ENCODE data around the gene PSMG3.

Gene PSMG3

GRCh38 chr7:1578513-1578912 lies 8.7 kb upstream of the PSMG3 start:
- no peak for DNase-seq

GRCh38 chr7:1576521-1577253 lies 6.9 kb upstream of the PSMG3 start:
- DNase-seq, result no peak

- DNase-seq, result no peak
Observed at GRCh38 chr7:1575809-1576208, 6.0 kb upstream of the PSMG3 start.

DNA sequence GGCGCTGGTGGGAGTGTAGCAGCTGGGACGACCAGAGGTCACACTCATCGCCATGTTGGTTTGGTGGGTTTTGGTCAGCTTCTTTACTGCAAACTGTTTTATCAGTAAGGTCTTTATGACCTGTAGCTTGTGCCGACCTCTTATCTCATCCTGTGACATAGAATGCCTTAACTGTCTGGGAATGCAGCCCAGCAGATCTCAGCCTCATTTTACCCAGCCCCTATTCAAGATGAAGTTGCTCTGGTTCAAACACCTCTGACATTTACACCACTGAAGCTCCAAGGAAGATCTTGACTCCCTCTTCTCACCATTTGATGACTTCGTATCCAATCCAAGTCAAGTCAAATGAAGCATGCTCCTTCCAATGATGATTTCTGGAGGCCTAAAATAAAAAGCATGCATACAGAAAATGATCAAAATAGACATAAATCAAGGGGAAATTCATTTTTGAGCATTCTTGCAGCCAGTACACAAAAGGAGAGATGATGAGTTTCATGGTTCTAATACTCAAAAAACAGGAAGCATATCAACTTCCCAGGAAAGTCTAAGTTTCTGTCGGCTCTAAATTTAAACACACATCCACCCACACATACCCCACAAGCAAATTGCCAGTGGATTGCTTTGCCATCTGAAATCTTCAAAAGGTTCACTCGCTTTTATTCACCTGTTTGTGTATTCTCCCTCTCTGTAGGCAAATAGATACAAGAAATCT lies 2.4 kb upstream of the PSMG3 start:
- DNase-seq, result no peak

DNA sequence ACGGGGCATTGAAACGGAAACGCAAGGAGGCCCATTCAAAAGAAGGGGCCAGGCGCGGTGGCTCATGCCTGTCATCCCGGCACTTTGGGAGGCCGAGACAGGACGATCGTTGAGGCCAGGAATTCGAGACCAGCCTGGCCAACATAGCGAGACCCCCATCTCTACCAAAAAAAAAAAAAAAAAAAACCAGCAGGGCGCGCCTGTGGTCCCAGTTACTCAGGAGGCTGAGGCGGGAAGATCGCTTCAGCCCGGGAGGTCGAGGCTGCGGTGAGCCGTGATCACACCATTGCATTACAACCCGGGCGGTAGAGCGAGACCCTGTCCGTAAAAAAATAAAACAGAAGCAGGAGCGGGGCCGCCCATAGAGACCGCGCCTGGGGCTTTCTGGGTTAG lies 396 bp downstream of the PSMG3 start:
- DNase-seq, result no peak

DNA sequence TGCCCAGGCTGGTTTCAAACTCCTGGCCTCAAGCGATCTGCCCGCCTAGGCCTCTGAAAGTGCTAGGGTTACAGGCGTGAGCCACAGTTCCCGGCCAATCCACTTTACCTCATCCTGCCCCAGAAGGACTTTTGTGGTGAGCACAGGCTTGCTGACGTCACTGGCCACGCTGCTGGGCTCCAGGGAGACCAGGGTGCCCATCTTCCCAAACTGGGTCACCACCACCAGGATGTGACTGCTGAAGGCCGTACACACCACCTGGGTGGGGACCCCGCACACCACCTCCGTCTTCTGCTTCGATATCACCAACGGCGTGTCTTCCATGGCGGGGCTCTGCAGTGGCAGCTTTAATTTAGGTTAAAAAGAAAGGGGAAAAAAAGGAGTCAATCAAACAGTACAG lies 816 bp downstream of the PSMG3 start:
- DNase-seq, result no peak

GRCh38 chr7:1567896-1568510 lies 1.8 kb downstream of the PSMG3 start:
- DNase-seq, result no peak

GRCh38 chr7:1567049-1567771 lies 2.6 kb downstream of the PSMG3 start:
- no peak for DNase-seq

DNA sequence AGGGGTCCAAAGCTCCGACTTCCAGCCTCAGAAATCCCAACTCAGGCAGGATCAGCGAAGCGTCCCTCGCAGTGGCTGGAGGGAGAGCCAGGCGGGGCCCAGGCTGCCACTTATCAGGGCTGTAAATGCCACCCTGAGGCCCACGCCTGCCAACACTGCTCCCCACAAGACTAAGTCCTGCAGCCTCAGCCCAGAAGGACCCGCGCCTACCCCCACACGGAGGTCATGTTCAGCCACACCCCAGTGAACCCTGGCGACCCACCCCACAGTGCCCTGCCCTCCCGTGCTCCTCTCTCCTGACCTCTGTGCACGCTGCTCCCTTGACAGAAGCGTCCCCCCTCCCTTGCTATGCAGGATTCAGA lies 3.2 kb downstream of the PSMG3 start:
- no peak for DNase-seq

DNA sequence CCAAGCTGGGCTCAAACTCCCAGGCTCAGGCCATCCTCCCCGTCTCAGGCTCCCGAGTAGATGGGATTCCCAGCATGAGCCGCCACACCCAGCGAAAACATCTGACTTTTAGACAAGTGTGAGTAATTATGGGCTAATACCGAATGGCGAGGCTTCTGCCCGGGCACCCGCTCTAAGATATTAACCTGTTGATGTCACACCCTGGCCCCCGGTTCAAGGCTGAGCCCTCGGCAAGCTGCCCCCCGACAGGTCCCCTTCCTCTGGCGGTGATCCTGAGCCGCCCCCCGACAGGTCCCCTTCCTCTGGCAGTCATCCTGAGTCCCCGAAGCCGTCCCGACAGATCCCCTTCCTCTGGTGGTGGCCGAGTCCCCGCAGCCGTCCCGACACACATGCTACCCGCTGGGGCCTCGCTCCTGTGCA lies 5.2 kb downstream of the PSMG3 start:
- DNase-seq, result no peak

DNA sequence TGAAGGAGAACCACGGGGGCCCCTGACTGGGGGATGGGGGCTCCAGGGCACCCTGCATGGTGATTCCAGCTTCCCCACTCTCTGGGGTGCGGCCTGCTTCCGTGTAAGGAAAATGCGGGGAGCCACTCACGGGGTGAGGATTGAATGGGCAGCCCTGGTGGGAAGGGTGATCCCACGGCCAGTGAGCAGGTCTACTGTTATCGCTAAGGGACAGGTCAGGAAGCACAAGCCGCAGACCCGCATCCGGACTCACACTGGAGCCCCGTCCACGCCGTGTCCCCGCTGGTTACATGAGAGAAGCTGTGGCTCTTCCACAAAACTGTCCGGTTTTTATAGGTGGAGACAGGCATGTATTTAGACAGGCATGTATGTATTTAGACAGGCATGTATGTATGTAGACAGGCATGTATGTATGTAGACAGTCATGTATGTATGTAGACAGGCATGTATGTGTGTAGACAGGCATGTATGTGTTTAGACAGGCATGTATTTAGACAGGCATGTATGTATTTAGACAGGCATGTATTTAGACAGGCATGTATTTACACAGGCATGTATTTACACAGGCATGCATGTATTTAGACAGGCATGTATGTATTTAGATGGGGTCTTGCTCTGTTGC lies 5.7 kb downstream of the PSMG3 start:
- DNase-seq, result no peak

- no peak for DNase-seq
Observed at GRCh38 chr7:1562597-1563051, 7.2 kb downstream of the PSMG3 start.

- DNase-seq, result no peak
Observed at GRCh38 chr7:1562116-1562515, 7.7 kb downstream of the PSMG3 start.

DNA sequence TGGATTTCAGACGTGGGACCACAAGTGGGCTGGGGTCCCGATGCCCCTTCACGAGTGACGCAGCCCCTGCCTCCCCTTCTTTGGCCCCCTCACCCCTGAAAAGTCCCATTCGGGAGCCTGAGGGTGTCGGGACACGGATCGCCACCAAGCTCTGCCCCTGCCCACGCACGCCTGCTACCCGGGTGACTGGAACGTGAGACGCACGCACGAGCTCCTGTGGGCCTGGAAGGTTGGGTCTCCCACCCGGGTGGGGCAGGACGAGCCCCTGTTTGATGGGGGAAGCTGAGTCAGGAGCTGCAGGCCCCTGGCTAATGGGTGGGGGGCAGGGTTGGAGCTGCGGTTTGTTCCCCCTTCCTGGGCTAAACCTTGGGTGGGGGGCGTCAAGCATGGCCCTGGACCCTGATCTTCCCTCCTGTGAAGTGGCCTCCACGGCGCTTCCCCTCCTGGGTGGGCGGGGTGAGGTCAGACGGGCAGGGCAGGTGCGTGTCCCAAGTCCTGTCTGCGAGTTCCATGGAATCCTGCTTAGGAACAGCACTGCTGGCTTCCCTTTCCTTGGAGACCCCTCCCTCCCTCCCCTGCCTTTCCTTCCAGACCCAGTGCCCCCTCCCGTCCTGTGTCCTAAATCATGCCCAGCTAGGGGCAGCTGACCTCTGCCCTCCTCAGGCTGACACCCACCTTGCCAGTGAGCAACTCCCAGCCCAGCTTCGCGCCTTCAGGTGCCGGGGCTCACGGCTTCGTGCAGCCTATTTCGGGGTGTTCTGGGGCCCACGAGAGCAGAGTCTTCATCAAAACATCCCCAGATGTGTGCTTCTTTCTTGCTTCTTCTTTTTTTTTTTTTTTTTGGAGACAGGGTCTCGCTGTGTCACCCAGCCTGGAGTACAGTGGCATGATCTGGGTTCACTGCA lies 8.5 kb downstream of the PSMG3 start:
- DNase-seq, result no peak

GRCh38 chr7:1560620-1561031 lies 9.2 kb downstream of the PSMG3 start:
- no peak for DNase-seq

DNA sequence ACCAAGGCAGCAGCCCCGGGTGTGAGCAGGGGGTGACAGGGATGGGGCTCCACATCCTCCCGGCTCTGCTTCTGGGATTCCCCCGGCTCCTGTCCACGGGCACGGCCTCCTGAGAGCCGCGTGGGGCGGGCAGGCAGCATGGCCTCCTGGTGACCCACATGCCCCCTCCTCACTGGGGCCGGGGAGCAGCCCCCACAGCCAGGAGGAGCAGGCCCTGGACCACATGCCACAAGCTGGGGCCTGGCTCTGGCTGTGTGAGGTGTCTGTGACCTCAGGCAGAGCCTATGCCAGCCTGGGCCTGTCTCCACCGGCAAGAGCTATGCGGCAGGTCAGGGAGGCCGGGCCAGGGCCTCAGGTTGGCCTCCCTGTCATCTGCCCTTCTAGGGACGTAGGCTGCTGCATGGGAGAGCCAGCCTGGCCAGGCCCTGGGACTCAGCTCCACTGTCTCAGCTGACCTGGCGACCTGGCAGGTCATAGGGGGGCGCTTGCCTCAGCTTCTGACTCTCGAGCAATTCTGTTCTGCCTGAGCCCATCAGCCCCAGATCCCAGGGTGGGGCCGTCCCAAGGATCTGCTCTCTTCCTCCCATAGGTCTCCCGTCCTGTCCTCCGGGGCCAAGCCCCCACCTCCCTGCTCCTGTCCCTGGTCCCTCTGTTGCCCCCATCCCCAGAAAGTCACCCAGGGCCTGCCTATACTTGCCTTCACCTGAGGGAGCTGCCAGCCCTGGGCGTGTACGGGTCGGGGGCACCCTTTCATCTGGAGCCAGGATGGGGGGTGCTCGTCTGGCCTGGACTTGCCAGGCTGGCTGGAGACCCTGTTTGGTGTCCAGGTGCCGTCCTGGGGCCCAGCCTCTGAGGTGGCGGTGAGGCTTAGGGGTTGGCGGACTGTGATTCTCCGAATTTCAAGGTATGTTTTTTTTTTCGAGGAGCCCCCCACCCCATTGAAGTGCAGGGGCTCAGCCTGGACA lies 9.9 kb downstream of the PSMG3 start:
- DNase-seq, result no peak

- no peak for DNase-seq
Observed at GRCh38 chr7:1558841-1559625, 10.8 kb downstream of the PSMG3 start.

GRCh38 chr7:1558181-1558811 lies 11.5 kb downstream of the PSMG3 start:
- no peak for DNase-seq

DNA sequence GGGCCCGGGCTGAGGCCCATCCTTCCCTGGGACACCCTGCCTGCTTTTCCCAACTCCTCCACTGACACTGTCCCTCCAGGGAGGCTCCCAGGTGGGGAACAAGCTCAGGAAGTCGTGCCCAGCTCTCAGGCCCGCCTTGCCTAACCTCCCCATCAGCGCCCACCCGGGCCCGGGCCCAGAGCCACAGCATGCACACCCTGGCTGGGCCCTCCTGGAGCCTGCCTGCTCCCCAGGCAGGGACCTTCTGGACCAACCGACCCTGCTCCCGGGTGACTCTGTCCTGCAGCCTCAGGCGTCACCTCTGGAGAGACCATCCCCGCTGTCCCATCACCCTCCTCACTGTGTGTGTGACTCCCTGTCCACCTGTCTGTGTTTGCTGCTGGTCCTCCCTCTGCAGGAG lies 12.1 kb downstream of the PSMG3 start:
- no peak for DNase-seq
